NCI-H510A treated with DMSO at 0.1 percent for 48 hours (cell line): ENCODE results near the gene ALDH1A1.
"Not testable (repeated sequence)": the region's sequence is repeated elsewhere in the genome, so short reads cannot be mapped to it uniquely, and the experiment has no call there.

Experiments
- DNase-seq: peaks from one replicate; lab custom pipeline; 2025; lab: John Stamatoyannopoulos, UW

Gene ALDH1A1

DNA sequence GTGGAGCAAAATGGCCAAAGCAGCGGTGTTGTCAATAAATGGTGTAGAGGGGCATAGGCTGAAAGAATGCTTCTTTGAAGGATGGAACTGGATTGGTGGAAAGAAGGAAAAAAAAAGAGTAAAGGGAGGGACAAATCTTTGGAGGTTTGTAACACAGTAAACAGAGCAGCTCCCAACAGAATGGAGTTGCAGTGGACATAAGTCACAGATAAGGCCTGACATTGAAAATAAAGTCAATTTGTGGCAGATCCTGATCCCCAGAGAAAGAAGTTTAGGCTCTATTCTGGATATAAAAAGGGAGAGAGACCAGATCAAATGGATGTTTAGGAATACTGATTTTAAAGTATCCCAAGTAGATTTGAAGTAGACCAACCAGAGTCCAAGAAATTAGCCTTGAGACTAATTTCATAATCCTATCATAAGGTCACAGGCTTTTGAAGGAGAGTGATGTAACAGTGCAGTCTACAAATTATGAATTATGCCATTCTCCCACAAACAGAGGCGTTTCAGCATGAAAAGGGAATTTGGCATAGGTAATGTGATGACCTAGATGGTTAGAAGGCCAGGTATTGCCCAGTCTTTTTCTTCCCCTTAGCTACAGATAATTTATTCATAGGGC, 8.9 kb downstream of the ALDH1A1 start:
- no peak for DNase-seq

DNA sequence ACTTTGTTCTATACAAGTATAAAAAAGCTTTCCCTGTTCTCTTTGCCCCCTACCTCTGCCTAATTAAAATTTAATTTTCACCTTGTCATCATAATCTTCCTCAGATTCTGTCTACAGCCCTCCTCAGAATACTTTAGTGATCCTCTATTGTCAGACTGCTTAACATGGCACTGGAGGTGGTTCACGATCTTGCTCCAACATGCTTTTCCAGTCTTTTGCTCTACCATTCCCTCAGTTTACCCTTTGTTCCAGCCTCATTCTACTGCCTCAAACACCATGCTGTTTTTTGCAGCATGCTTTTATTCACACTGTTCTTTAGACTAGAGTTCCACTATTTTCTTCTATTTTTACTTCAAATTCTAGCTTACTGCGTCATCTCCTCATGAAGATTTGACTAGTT, 10.4 kb downstream of the ALDH1A1 start:
- no peak for DNase-seq

DNA sequence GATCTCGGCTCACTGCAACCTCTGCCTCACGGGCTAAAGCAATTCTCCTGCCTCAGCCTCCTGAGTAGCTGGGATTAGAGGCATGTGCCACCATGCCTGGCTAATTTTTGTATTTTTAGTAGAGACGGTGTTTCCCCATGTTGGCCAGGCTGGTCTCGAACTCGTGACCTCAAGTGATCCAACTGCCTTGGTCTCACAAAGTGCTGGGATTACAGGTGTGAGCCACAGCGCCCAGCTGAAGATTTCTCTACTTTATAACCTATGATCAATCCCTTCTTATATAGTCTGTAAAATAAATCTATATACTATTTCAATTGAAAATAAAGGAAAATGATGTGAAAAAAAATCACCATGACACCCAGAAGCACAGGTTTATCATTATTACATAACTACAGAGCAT, 13.3 kb downstream of the ALDH1A1 start:
- DNase-seq: not testable (repeated sequence)

- no peak for DNase-seq
Observed at GRCh38 chr9:72937545-72937944, 15.3 kb downstream of the ALDH1A1 start.

GRCh38 chr9:72936679-72937078, 16.2 kb downstream of the ALDH1A1 start:
- no peak for DNase-seq

DNA sequence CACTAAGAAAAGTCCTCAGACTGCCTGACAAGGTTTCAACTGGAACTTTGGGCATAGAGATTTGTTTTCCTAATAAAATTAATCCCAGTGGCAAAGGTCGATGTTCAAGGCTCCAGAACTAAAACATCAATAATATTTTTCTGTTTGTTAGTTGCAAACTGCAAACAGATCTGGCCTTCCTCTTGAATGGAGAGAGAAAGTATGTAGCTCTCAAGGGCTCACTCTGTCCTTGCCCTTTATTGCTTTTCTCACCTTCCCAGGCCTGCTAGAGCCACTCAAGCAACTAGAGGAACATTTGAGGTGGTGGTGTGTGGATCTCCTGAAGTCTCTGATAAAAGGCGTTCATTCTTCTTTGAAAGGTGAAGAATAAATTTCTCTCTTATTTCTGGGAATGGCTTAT, 16.6 kb downstream of the ALDH1A1 start:
- DNase-seq: no peak

- no peak for DNase-seq
Observed at GRCh38 chr9:72935595-72935994, 17.3 kb downstream of the ALDH1A1 start.

DNA sequence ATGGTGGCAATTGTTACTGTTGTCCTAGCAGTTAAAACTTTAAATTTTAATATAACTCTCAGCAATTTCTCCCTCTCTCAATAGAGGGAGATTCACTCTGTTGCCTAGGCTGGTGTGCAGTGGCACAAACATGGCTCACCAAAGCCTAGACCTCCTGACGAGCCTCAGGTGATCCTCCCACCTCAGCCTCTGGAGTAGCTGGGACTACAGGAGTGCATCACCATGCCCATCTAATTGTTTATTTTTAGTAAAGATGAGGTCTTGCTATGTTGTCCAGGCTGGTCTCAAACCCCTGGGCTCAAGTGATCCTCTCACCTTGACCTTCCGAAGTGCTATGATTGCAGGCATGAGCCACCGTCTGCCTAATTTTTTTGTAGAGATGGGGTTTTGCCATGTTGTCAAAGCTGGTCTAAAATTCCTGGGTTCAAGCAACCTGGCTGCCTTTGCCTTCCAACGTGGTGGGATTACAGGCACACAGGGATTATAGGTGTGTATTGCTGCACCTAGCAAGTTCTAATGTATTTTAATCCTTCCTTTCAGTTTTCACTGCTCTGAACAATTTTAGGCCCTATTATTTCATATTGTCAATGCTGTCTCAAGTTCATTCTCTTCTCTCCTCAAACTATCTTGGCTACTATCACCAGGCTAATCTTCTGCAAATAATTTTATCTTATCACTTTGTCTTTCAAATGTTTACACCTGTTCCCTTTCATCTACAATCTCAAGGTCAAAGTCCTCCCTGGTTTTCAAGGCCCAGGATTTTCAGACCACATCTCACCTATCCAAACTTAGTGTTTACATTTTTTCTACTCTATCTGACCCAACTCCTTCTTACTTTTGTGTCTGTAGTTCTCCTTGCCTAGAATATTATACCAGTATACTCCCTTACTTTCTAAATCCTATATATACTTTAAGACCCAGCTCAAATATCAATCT, 18.9 kb downstream of the ALDH1A1 start:
- no peak for DNase-seq

- no peak for DNase-seq
Observed at GRCh38 chr9:72932619-72933018, 20.2 kb downstream of the ALDH1A1 start.

DNA sequence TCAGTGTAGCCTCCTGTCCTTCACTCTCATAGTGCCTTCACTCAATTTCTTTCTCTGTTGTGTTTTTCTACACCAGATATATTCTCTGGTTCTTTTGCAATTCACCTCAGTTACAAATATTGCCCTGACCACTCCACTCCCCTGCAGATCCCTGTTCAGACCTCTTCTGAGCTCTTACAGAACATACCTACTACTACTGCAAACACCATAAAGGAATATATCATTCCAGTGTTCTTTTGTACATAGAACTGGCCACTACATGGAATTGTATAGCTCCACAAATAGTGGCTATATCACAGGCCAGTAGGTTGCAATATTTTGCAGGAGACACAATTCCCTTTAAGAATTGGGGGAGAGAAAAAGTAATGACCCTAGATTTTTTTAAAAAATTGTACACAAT, 21.0 kb downstream of the ALDH1A1 start:
- no peak for DNase-seq

DNA sequence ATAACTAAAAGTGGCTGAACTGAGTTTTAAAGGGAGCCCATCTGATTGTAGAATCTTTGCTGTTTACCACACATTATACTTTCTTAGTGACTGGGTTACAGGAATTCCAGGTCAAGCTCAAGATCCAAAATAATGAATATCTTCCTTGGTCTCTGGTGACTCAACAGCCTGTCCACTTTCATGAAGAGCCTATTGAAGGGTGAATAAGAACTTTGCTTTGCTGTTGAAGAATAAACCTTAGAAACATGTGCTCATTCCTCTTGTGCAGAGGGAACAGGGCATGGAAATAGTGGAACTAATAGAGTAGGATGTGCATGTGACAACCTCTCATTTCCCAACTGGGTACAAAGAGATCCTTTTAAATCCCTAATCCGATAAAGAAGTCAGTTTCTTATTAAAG, 21.4 kb downstream of the ALDH1A1 start:
- no peak for DNase-seq

DNA sequence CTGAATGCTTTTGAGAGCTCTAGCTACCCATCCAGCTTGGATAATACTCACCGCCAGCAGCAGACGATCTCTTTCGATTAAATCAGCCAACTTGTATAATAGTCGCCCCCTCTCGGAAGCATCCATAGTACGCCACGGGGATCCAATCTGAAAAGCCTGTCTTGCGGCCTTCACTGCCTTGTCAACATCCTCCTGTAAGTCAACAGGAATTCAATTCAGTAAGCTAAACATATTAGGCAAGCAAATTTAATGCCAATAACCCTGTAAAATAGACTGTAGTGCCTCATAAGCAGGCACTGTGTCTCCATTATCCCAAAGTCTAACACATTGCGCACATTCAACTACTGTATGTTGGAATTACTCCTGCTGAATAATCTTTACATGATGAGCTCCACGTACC, 22.0 kb downstream of the ALDH1A1 start:
- DNase-seq: no peak

- DNase-seq: no peak
Observed at GRCh38 chr9:72929542-72929941, 23.3 kb downstream of the ALDH1A1 start.

DNA sequence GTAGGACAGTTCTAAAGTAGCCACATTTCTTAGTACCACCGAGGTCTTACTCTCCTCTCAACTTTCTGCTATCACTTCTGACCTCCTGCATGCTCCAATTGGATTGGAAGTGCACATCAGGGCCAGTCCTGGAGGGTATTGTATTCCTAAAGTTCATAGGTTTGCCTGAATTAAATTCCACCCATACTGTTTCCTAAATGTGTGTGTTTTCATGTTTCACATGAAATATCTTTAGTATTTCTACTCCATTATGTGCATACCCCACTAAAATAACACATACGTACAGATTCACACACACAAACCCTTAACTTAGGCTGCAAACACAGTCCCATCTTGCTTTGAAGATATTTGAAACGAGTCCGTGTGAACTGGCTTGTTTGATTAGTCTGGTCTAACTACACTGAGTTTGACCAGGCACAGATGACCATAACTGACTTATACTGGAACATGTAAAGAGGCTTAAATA, 24.8 kb downstream of the ALDH1A1 start:
- DNase-seq: no peak

- no peak for DNase-seq
Observed at GRCh38 chr9:72926506-72926905, 26.3 kb downstream of the ALDH1A1 start.

DNA sequence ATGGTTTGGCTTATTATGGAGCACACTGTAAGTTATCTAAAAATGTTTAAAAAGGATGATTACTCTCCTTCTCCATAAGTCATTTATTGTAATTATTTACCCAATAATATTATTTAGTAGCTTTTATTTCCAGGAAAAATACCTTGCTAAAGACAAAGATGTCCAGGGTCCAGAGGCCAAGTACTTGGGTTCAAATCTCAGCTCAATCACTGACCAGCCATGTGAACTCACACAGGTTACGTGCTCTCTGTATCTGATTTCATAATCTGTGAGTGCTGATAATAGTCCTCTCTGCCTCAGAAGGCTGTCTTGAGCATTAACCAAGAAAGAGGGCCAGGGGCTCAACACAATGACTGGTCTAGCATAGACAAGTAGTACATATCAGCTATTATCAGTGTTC, 27.0 kb downstream of the ALDH1A1 start:
- no peak for DNase-seq

DNA sequence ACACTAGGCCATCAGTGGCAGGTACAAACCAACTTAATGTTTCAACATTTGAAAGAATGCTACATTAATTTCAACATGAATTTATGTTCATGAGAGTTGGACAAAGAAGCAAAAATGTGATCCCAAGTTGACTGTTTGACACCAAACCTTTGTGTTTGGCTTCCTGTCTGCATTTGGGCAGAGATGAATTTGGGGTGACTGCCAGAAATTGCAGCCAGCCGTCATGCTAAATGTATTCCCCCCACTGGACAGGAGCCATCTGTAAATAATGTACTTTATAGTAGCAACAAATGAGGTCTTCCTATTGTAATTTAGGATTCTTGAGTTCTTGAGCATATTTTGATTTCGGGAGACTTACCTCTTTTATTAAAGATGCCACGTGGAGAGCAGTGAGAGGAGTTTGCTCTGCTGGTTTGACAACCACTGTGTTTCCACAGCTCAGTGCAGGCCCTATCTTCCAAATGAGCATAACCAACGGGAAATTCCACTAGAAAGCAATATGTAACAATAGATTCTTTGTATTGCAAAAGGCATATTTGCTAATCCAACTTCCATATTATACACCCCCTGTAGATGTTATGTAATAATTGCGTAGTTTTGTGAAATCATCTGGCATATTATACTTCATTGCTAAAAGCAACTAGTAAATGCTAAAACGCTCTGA, 27.6 kb downstream of the ALDH1A1 start:
- DNase-seq: no peak

DNA sequence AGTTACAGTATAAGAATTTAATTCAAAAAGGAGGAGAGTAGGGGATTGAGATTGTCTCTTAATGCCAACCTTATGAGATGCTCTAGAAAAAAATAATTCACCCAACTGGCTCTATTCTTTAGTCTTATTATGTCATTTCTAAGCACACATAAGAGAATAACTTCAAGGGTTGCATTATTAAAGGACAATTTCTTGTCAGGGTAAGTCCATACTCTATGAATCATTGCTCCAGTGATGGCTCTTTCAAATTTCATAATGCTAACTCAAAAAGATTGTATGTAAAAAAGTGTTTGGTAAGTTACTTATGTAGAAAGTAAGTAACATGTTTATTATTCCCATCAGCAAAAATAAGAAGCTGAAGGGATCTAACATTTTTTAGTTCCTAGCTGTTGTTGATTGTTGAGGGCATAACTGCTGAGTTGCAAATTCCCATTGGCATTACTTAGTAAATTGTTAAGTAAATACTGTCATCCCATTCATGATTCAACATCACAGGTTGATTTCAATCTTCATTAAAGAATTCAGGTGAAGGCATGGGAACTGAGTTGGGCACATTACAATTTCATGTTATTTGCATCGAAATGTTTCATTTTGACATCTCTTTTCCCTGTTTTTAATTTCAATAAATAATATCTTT, 28.6 kb downstream of the ALDH1A1 start:
- no peak for DNase-seq

DNA sequence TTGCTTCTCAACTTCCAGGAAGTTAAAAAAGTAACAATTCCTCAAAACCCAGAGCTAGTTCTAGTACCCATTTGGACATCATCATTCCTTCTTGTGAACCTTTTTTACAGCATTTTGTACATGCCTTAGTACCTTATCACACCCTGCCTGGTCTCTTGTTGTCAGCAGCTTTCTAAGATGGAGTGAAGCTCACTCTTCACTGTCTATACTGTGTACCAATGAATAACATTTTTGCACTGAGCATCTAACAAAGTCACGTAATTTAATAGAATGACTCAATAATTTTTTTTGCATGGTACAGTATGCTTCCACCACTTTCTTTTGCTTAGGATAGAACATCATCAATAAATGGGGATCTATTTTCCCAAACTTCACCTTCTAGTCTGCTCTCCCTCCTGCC, 29.8 kb downstream of the ALDH1A1 start:
- DNase-seq: no peak

GRCh38 chr9:72921888-72922654, 30.8 kb downstream of the ALDH1A1 start:
- DNase-seq: no peak

DNA sequence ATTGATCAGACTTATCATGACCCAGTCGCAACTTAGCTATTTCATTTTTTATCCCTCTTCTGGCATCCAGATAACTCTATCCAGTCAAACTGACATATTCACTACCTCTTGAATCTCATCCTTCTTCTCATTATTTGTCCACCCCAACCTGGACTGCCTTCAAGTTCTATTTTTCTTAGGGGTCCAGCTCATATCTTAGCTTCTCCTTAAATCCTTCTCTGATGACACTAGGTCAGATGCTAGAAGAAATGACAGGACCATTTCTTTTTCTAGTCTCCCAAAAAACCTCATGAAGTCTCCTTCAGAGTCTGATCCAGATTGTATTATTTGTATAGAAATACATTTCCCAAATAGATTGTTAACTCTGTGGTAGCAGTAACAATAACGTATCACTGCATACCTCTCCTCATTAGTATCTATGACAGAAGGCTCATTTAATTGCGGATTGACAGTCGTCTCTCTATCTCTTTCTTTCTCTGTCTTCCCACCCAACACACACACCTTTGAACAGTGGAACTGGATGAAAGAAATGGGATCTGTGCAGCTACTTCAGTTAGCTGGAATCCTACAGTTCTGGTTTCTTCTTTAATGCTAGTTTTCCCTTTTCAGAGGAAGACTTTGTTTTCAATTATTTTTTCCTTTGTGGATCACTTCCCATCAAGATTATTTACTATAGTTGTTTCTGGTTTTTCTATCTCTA, 33.5 kb downstream of the ALDH1A1 start:
- DNase-seq: no peak
